NOMO-1 treated with dmso at 0.1 percent for 144 hours (cell line): ENCODE measurements around the gene CKLF.
"Not testable (repeated sequence)": the region's sequence is repeated elsewhere in the genome, so short reads cannot be mapped to it uniquely, and the experiment has no call there.

Experiments used
- DNase-seq: peaks from one replicate; lab custom pipeline; 2025; ENCODE audit not compliant: unreplicated experiment; lab: John Stamatoyannopoulos, UW

CKLF gene

DNA sequence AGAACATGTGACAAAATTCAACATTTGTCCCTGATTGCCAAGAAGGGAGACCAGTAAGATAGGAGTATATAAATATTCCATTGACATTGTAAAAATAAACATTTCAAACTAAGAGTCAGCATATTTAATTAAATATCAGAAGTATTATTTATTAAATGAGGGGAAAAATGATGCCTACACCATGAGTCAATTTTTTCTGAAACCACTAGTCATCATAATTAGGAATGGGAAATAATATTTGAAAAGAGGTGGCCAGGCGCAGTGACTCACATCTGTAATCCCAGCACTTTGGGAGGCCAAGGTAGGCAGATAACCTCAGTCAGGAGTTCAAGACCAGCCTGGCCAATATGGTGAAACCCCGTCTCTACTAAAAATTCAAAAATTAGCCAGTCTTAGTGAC, 16.0 kb downstream of the CKLF start:
- no peak for DNase-seq

DNA sequence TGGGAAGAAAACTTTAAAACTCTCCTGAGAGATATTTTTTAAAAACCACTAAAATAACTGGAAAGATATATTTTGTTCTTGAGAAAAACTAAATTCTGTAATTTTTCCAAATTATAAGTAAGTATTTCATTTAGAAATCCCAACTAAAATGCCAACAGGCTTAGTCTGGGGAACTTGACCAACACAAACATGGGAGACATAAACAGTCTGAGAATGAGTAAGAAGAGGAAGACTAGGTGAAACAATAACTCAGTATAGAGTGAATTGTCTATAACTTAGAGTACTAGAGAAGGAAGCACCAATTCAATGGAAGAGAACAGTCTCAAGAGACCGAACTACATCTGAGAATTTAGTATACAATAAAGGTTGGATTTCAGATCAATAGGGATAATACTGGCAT, 16.8 kb downstream of the CKLF start:
- no peak for DNase-seq

DNA sequence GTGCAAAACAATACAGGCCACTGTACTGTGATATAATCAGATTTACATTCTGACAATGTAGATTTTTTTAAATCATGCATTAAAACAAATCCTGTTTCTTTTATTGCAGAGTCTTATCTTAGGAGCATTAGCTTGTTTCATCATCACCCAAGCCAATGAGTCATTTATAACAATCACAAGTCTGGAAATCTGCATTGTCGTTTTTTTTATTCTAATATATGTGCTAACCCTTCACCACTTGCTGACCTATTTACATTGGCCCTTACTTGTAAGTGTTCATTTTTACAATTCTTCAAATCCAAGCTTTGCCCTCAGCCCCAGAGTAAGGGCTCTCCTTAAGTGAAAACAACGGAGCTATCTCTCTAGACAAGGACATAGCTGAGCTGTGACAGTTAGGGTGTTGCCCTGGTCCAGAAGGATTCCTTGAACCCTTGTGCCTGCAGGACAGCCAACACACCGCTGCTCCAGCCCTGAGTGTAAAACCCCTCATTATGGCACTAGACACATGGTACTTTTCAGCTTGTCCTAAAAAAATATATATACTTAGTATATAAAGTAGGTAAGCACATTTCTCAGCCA, 17.5 kb downstream of the CKLF start:
- DNase-seq, result no peak

DNA sequence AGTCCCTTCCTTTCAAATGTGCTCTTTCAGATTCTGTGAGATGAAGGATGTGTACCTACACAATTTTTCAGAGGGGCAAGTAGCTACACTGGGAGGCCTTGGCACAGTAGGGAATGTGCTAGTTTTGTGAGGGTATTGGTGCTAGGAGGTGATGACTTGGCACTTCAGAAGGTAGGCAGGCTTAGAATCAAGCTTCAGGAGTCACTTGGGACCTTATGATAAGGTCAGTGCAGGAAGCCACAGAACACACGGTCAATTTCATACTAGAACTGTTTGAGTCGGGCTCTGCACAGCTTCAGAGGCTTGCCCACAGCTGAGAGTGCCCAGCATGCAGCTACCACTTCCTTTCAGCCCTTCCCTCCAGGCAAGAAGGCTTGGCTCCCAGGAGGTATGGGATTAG, 20.0 kb downstream of the CKLF start:
- DNase-seq, result no peak

DNA sequence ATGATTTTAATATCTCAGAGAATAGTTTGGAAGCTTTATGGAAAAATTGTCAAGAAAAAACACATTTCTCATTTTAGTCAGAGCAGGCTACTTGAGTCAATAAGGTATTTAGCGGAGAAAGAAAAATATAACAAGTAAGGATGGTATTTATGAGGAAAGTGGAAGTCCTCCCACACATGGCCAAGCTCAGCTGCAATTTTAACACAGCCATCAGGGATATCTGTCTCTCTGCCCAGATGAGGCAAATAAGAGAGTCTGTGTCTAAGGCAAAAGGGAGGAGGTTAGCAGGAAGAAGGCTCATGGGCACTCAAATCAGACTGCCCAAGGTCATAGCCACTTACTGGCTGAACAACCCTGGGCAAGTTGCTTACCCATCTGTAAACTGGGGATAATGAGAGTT, 21.7 kb downstream of the CKLF start:
- DNase-seq, result no peak

DNA sequence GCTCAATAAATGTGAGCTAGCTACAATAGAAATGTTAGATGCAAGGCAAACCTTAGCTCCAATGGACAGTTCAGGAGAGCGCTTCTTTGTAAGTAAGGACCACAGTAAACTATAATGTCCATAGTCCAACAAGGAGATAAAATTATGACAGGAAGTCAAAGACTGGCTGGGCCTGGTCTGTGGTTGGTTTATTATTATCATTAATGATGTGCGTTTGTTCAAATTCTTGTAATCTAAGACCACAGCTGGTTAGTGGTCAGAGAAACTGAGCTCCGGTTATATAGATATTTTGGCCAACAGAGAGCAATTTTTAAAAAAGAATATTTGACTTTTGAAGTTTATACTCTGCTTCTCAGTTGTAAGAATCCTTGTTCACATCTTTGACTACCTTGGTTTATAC, 22.2 kb downstream of the CKLF start:
- DNase-seq, result no peak

DNA sequence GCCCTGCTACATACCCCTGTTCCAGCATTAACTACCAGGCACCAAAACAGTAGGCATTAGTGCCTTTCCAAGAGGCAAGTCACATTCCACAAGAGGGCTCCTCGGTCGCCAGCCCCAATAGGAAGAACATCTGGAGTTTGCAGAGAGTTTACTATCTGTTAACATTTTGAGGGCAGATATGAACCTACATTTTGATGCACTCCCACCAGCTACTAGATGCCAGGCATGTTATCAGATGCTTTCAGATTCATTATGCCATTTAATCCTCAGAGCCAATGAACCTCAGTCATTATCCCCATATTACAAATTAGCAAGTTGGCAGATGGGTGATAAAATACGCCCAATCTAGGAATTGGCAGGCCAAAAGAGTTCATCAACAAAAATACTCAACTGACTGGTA, 22.7 kb downstream of the CKLF start:
- no peak for DNase-seq

DNA sequence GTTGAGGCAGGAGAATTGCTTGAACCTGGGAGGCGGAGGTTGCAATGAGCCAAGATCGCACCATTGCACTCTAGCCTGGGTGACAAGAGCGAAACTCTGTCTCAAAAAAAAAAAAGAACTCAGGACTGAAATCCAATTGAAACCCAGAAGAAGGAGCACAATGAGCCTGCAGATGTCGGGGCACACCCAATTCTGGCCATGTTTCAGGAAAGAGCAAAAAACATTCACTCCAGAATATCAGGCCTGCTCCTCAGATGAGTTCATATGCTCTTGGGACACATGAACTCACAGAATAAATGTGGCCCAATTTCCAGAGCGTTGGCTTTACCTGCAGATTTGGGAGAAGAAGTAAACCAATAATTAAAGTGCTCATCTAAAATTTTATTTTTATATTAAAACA, 23.9 kb downstream of the CKLF start:
- DNase-seq, result no peak

DNA sequence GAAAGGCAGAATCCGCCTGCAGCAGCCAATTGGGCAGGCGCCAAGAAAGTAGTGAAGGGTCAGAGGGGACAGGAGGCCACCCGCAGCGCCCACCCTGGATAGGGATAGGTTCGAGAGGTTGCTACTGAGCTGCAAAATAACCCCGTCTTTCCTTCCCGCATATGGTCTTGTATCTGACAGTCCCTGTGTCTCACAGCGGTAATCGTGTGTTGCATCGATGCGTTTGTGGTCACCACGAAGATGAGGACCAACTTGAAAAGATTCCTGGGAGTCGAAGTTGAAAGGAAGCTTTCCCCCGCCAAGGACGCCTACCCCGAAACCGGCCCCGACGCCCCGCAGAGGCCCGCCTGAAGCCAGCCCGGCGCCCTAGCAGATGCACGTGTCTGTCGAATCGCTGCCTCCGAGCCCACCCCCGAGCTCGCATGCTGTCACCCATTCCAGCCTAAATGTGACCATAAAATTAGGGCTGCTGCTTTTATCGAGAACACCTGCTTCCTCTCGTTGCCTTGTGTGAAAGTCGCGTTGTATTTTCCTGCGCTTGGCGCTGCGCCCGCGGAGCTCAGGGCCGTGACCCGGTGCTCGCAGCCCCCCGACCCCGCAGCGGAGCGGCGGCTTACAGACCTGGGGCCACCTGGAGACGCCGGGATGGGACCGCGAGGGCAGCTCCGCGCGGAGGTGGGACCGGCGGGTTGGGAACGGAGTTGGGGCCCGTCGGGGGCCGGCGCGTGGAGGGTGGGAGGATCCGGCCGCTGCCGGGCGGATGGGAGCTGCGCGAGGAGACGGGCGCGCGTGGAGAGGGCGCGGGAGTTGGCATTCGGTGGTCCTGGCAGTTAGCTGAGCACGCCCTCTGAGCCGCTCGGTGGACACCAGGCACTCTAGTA, 26.5 kb downstream of the CKLF start, which contains the start of gene CMTM2:
CMTM2 (plus strand) TSS at position 813 of the 881 bp plus-strand sequence. CDS start 145 bp downstream, outside the sequence.
- DNase-seq, result no peak

DNA sequence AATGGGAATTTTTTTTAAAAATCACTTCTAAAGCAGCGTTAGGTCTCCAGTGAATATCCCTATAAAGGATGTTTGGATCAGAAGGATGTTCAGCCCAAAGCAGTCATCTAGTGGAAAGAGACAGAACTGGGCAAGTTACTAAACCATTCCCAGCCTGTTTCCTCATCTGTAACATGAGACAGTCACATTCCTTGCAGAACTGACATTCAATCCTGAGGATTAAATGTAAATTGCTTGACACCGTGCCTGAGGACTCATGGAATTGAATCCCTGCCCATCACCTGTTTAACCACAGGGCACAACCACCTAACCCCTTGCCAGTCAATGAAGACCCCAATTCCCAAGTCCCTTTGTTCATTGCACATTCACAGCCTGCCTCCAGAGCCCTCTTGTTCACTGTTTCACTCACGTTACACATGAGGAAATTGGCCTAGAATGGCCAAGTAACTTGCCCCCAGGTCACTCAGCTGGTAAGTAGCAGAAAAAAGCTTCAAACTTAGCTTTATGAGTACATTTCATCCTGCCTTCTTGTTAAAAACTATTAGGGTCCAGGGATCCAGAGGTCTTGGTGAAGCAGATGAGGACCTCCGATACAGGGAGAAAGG, 28.3 kb downstream of the CKLF start:
- DNase-seq, result no peak

DNA sequence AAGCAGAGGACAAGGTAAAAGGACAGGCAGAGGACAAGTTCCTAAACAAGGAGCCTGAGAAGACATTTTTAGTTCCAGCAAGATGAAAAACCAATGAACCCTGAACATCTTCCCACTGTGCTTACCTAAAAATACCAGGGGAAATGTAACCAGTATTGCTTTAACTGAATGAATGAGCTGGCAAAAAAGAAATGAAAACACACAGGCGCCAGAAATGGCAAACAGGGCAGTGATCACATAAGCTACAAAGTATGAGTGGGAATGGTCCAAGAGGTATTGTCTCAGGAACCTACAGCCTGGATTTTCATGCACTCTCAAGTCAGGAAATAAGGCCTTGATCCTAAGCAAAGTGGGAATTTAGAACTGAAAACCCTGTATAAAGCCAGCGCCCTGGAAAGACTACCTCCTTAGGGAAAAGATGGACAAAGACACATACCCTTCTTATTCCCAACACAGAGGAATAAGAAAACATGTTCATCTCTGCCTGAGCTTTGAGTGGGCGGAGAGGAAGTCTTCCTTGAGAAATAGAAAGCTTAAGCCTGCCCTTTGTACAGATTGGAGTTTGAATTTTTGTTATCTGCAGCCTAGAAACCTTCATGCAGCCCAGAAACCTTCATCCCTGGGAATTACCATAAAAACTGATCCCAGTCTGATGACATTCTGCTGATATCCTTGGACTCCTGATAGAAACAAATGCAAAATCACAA, 29.0 kb downstream of the CKLF start:
- DNase-seq, result no peak

DNA sequence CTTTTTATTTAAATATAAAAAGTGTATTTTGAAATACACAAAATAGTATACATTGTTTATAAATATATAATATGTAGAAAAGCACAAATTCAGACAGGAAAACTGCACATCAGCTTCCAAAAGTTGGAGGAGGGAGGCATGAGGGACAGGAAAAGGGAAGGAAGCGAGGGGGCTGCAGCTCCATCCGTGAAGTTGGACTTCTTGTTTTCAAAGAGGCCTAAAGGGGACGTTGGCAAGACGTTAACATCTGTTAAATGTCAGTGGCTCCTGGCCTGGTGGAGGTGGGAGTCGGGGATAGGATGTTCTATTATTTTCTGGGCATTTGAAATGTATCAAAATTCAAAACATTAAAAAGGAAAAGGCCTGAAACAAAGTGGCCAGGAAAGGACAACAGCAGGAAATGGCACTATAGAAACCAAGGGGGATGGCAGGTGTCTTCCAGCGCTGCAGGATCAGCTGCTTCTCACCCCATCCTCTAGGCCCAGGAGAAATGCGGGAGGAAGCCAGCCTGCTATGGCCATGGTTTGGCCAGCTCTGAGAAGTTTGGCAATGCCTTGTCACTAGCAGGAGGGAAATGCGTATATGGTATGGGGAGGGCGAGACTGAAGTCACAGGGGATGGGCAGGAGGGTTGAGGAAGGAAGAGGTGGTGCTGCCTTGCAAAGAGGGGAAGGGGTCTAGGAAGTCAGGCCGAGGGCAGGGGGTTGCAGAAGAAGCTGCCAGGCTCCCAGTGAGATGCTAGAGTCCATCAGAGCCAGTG, 33.3 kb downstream of the CKLF start:
- DNase-seq, result peak; percentile 7

DNA sequence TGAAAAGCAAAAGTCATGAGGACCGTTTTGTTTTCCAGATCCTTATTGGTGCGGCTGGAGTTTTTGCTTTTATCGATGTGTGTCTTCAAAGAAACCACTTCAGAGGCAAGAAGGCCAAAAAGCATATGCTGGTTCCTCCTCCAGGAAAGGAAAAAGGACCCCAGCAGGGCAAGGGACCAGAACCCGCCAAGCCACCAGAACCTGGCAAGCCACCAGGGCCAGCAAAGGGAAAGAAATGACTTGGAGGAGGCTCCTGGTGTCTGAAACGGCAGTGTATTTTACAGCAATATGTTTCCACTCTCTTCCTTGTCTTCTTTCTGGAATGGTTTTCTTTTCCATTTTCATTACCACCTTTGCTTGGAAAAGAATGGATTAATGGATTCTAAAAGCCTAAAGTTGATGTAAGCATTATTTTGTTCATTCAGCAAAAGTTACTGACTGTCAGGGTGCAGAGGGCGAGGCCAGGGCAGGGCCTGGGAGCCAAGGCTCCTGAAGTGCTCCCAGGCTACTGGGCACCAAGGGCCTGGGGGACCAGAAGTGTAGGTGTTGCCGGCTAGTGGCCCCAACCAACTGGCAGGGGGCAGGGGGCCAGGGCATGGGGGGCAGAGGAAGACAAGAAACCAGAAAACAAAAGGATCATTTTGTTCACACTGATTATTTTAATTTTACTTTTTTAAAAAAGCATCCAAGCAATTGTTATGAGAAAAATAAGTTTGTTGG, 35.7 kb downstream of the CKLF start:
- no peak for DNase-seq

DNA sequence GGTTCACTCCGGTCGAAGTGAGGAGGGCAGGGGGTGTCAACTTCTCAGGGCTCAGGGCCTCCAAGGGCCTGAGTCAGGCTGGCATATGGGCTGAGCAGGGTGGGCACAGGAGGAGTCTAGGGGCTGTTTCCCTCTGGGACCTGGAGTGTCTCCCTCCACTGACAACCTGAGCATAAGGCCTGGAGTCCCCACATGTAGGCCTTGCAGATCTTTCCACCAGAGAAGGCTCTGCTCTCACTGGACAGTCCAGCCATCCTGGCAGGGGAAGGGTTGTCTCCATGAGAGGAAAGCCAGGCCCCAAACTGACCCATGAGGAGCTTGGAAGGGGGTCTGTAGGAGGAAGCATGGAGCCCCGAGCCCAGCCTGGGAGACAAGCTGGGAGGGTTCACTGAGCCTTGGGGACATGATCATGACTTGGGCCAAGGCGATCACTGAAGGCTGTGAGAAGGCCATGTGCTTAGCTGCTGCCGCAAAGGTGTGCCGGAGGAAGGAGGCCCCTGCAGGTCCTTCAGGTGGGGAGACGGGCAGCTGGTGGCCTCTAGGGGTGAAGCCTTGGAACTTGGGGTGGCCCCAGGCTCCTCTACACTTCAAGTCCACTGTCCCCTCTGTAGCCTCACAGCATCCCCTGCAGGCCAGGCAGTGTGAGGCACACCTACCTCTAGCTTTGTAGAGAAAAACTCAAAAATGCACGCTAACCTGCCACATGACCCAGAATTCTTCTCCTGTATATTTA, 36.8 kb downstream of the CKLF start:
- DNase-seq, result peak; percentile 31

DNA sequence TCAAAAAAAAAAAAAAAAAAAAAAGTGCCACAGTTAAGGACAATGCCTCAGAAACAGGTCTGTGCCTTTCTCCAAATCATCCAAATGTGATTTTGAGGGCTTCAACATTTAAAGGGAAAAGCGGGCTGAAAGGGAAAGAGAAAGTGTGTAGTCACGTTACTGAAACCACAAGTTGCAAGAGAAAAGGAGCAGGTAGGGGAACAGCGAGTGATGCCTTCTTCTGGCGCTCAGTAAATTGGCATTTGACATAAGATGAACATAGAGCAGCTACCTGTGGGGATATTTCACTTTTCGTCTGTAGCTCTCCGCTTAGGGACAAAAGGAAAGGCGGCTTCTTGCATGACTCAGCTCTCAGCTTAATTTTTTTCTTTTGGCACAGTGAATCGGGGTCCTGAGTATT, 37.9 kb downstream of the CKLF start:
- DNase-seq, result peak; percentile 4

DNA sequence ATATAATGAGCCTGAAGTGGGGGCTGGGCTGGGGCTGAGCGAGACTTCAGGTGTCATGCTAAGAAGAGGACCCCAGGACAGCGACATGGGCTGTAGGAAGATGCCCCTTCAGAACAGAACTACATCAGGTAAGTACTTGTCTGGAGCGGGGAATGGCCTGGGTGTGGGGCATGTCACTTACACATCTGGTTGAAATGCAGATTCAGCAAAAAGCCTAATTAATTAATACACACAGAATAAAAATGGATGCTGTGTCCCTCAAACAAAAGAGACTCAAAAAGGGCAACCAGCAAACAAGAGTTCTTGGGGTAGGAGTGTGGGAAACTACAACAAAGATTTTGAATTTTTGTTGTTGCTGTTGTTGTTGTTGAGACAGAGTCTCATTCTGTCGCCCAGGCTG, 38.6 kb downstream of the CKLF start:
- no peak for DNase-seq

DNA sequence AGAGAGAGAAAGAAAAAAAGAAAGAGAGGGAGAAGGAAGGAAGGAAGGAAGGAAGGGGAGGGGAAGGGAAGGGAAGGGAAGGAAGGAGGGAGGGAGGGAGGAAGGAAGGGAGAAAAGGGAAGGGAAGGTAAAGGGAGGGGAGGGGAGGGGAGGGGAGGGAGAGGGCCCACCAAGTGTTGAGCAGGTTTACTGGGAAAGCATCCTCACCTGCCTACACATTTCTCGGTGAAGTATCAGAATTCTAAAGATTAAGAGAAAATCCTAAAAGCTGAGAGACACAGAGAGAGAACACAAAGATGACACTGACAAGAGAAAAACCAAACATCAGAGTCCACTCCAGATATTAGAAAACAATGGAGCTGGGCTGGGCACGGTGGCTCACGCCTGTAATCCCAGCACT, 39.9 kb downstream of the CKLF start:
- DNase-seq, result no peak

DNA sequence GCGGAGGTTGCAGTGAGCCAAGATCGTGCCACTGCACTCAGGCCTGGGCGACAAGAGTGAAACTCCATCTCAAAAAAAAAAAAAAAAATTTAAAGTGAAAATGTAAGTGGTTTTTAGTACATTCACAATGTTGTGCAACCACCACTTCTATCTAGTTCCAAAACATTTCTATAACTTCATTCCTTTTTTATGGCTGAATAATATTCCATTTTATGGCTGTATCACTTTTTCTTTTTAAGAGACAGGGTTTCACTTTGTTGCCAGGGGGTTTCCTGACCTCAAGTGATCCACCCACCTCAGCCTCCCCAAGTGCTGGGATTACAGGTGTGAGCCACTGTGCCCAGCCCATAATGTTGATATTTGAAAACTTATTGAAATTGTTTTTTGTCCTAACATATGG, 40.4 kb downstream of the CKLF start:
- DNase-seq, result no peak

DNA sequence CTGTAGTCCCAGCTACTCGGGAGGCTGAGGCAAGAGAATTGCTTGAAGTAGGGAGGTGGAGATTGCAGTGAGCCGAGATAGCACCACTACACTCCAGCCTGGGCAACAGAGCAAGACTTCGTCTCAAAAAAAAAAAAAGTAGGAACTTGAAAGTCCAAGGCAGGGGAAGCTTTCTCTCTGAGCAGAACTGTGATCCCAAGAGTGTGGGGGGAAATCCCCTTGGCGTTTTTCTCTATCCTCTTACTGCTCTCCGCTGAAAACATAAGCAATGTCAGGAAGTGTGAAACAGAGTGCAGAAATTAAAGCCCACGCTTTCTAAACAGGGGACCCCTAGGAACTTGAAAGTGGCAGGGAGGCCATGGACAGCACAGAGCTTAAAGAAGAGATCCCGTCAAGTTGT, 42.4 kb downstream of the CKLF start:
- DNase-seq, result no peak

DNA sequence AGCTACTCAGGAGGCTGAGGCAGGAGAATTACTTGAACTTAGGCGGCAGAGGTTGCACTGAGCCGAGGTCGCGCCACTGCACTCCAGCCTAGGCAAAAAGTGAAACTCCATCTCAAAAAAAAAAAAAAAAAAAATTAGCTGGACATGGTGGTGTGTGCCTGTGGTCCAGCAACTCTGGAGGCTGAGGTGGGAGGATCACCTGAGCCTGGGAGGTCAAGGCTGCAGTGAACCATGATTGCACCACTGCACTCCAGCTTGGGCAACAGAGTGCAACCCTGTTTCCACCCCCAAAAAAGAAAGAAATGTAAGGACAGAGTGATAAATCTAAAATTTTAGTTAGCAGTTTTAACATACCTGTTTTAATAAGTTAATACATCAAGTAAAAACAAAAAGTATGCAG, 44.2 kb downstream of the CKLF start:
- not testable (repeated sequence) for DNase-seq
